HepG2 (cell line): Measurements from ENCODE around the gene PPP1R27. TPM values are rescaled to one million over a fixed set of nuclear protein-coding genes. Genes with fewer than 3 reads are reported as not detected.
A peak's percentile ranks its signal among the peaks of the same experiment; 100 is the strongest.

Source experiments
- ATAC-seq: fragments of 200-7000 bp; cut with Tn5 transposase; 3 replicates; pipeline ENCODE4 v1.9.1; 2020; ENCODE audit warnings: mild to moderate bottlenecking, moderate library complexity
- BruUV-seq: library from RNA; stranded (reverse); fragments of 400-500 nt; replicated peaks from 2 replicates; lab custom pipeline; 2021; lab: Mats Ljungman, UMichigan
- CTCF ChIA-PET: fragments of 300-600 bp; formaldehyde crosslinking; extraction: SDS; loops from one replicate; lab custom pipeline; 2021; ENCODE audit warnings: low total read pairs, inconsistent platforms, low intra/inter-chr PET ratio; lab: Yijun Ruan, JAX
- POLR2A ChIA-PET: fragments of 350-600 bp; sonication (Branson Sonifier 250); formaldehyde crosslinking; loops from one replicate; lab custom pipeline; 2020; ENCODE audit warnings: antibody characterized with exemption, inconsistent platforms; lab: Yijun Ruan, JAX
- DNase-seq: peaks from one replicate; pipeline ENCODE4 v3.0.0-alpha.2; 2015; ENCODE audit warnings: low spot score
- FAIRE-seq: peaks from 3 replicates; lab custom pipeline; 2011; peaks lifted over from hg19 to GRCh38; lab: Jason Lieb, UNC
- H2AFZ ChIP-seq: one replicate; pipeline ENCODE4 v1.6.1; 2011; ENCODE audit warnings: low read length, inconsistent platforms
- H3K27ac ChIP-seq: fragments of 300-600 bp; 3 replicates; pipeline ENCODE4 v1.8.0; 2011; ENCODE audit warnings: mixed run types, mild to moderate bottlenecking, mixed read lengths, low read length, inconsistent platforms; ENCODE audit not compliant: insufficient read depth; ENCODE audit errors: extremely low read length
- H3K27me3 ChIP-seq, 2 experiments: fragments of 200-600 bp in 1 of 2; 2 replicates in 1 of 2; 3 replicates in 1 of 2; pipeline versions ENCODE4 v1.6.0 to v1.8.0; 2011; ENCODE audit warnings: low read length in 2 of 2, mild to moderate bottlenecking in 2 of 2, moderate library complexity in 2 of 2, inconsistent platforms in 1 of 2; ENCODE audit not compliant: insufficient read depth in 2 of 2, control insufficient read depth in 1 of 2
- H3K36me3 ChIP-seq, 2 experiments: fragments of 200-600 bp in 1 of 2; replicated peaks in 1 of 2; 2 replicates in 1 of 2; 3 replicates in 1 of 2; pipeline versions ENCODE4 v1.5.1 to v1.8.0; 2011; ENCODE audit warnings: low read length in 2 of 2, inconsistent platforms in 1 of 2; ENCODE audit not compliant: insufficient read depth in 2 of 2, control insufficient read depth in 1 of 2
- H3K4me1 ChIP-seq: 2 replicates; pipeline ENCODE4 v1.5.1; 2012; ENCODE audit warnings: low read length, inconsistent platforms; ENCODE audit not compliant: insufficient read depth
- H3K4me2 ChIP-seq: 2 replicates; pipeline ENCODE4 v1.6.0; 2011; ENCODE audit warnings: low read depth, low read length, inconsistent platforms
- H3K4me3 ChIP-seq, 3 experiments: fragments of 200-600 bp in 1 of 3; sonication (generic), shearing (Covaris generic) in 1 of 3; replicated peaks in 1 of 3; 2 replicates each; pipeline ENCODE4 v1.5.1; 2011 to 2016; ENCODE audit warnings: low read length in 3 of 3, inconsistent platforms in 2 of 3, low read depth in 2 of 3, mild to moderate bottlenecking in 2 of 3, control low read depth in 1 of 3, mixed read lengths in 1 of 3; ENCODE audit not compliant: insufficient read depth in 1 of 3
- H3K79me2 ChIP-seq: one replicate; pipeline ENCODE4 v1.6.1; 2011; ENCODE audit warnings: low read length, inconsistent platforms; ENCODE audit not compliant: insufficient read depth
- H3K9ac ChIP-seq: 2 replicates; pipeline ENCODE4 v1.6.0; 2011; ENCODE audit warnings: mild to moderate bottlenecking, low read depth, low read length, inconsistent platforms; ENCODE audit not compliant: insufficient read depth
- H3K9me3 ChIP-seq: 2 replicates; pipeline ENCODE4 v1.5.1; 2012; ENCODE audit warnings: mild to moderate bottlenecking, low read length
- H4K20me1 ChIP-seq: 2 replicates; pipeline ENCODE4 v1.6.0; 2011; ENCODE audit warnings: inconsistent platforms, mild to moderate bottlenecking, low read length, moderate library complexity; ENCODE audit not compliant: insufficient read depth
- ADNP ChIP-seq: sonication (generic); formaldehyde crosslinking; IDR thresholded peaks from 2 replicates; pipeline ENCODE4 v1.4.0; 2020; ENCODE audit warnings: missing genetic modification reagents
- CENPT ChIP-seq: sonication (generic); formaldehyde crosslinking; IDR thresholded peaks from 2 replicates; pipeline ENCODE4 v1.8.0; 2022; ENCODE audit warnings: low read depth, mild to moderate bottlenecking, moderate library complexity, missing genetic modification reagents
- CREB3 ChIP-seq: sonication (generic); formaldehyde crosslinking; IDR thresholded peaks from 2 replicates; pipeline ENCODE4 v1.5.0; 2020; ENCODE audit warnings: missing genetic modification reagents
- HOXD1 ChIP-seq: sonication (generic); formaldehyde crosslinking; IDR thresholded peaks from 2 replicates; pipeline ENCODE4 v1.5.0; 2020; ENCODE audit warnings: missing genetic modification reagents
- KDM3A ChIP-seq: IDR thresholded peaks from 2 replicates; pipeline ENCODE4 v1.6.1; 2018; ENCODE audit warnings: low read depth, missing compliant biosample characterization
- MEIS1 ChIP-seq: sonication (generic); formaldehyde crosslinking; IDR thresholded peaks from 2 replicates; pipeline ENCODE4 v1.9.0; 2021; ENCODE audit warnings: mild to moderate bottlenecking, missing genetic modification reagents, moderate library complexity, borderline replicate concordance
- NR3C1 ChIP-seq: sonication (generic); formaldehyde crosslinking; IDR thresholded peaks from 2 replicates; pipeline ENCODE4 v1.4.0; 2020; ENCODE audit warnings: missing genetic modification reagents
- PTBP1 ChIP-seq: fragments of 200-400 bp; formaldehyde crosslinking; IDR thresholded peaks from 2 replicates; pipeline ENCODE4 v1.6.1; 2018; ENCODE audit warnings: low read length, low read depth; ENCODE audit not compliant: poor library complexity, severe bottlenecking
- SMYD3 ChIP-seq: sonication (generic); formaldehyde crosslinking; IDR thresholded peaks from 2 replicates; pipeline ENCODE4 v1.8.1; 2023; ENCODE audit warnings: mild to moderate bottlenecking, missing genetic modification reagents
- SNRNP70 ChIP-seq: fragments of 200-400 bp; formaldehyde crosslinking; IDR thresholded peaks from 2 replicates; pipeline ENCODE4 v1.6.1; 2017; ENCODE audit warnings: mild to moderate bottlenecking, low read depth, low read length, moderate library complexity
- TEAD2 ChIP-seq: sonication (generic); formaldehyde crosslinking; IDR thresholded peaks from 2 replicates; pipeline ENCODE4 v1.9.0; 2021; ENCODE audit warnings: missing genetic modification reagents
- TIGD3 ChIP-seq: sonication (generic); formaldehyde crosslinking; IDR thresholded peaks from 2 replicates; pipeline ENCODE4 v1.5.1; 2020; ENCODE audit warnings: mild to moderate bottlenecking, missing genetic modification reagents, borderline replicate concordance
- ZNF501 ChIP-seq: sonication (generic); formaldehyde crosslinking; IDR thresholded peaks from 2 replicates; pipeline ENCODE4 v1.5.1; 2020; ENCODE audit warnings: mild to moderate bottlenecking, moderate library complexity, missing genetic modification reagents
- WGBS: methylation state at CpG from one replicate; pipeline ENCODE4 v1.1.6; 2017; ENCODE audit warnings: low lambda C conversion rate; 5-methylcytosine and 5-hydroxymethylcytosine counted together
- in situ Hi-C: cut with HindIII; loops from 2 replicates; pipeline ENCODE4 v1.10.0; 2017; ENCODE audit warnings: low pct_unique_long_range_greater_than_20kb; ENCODE audit not compliant: extremely low pct_ligation_motif_present
- intact Hi-C: fragments of 100-400 bp; cut with micrococcal nuclease; formaldehyde crosslinking; loops from one replicate; pipeline ENCODE4 v1.10.0; 2022; ENCODE audit not compliant: unreplicated experiment
- polyA plus RNA-seq, 8 experiments: library from polyadenylated mRNA; depleted of rRNA in 3 of 8; stranded (reverse) in 7 of 8; unstranded in 1 of 8; fragments of >200 nt; fragmentation: Illumina TruSeq in 4 of 8; extraction: Trizol in 4 of 8; gene quantifications; 2 replicates each; pipeline versions ENCODE4 v1.2.1 to v1.2.3, GENCODE V29; 2011 to 2016; ENCODE audit warnings: low read depth in 4 of 8, missing spikeins in 1 of 8, mixed read lengths in 1 of 8; ENCODE audit not compliant: insufficient read depth in 1 of 8
- total RNA-seq, 5 experiments: library from RNA; depleted of rRNA; stranded (reverse); fragments of >200 nt; fragmentation: Illumina TruSeq; extraction: Trizol; gene quantifications; 2 replicates each; pipeline ENCODE4 v1.2.3, GENCODE V29; 2016; ENCODE audit warnings: low read depth in 1 of 5
- TF ChIP-seq, protein P1 (sequence below): sonication (generic); formaldehyde crosslinking; IDR thresholded peaks from 2 replicates; pipeline ENCODE4 v1.8.0; 2022; ENCODE audit warnings: mild to moderate bottlenecking, missing genetic modification reagents, moderate library complexity
- TF ChIP-seq, protein P2 (sequence below): sonication (generic); formaldehyde crosslinking; IDR thresholded peaks from 2 replicates; pipeline ENCODE4 v1.5.0; 2020; ENCODE audit warnings: missing genetic modification reagents, mild to moderate bottlenecking, borderline replicate concordance
- TF ChIP-seq, protein P3 (sequence below): sonication (generic); formaldehyde crosslinking; IDR thresholded peaks from 2 replicates; pipeline ENCODE4 v1.4.0; 2020; ENCODE audit warnings: missing genetic modification reagents

The PPP1R27 gene
- total and polyA plus RNA-seq, 2 of the 13 experiments (the other 11 are each of a cell fraction or from before 2014, with no cell fraction given), result 0.17 to 1.00 TPM

DNA sequence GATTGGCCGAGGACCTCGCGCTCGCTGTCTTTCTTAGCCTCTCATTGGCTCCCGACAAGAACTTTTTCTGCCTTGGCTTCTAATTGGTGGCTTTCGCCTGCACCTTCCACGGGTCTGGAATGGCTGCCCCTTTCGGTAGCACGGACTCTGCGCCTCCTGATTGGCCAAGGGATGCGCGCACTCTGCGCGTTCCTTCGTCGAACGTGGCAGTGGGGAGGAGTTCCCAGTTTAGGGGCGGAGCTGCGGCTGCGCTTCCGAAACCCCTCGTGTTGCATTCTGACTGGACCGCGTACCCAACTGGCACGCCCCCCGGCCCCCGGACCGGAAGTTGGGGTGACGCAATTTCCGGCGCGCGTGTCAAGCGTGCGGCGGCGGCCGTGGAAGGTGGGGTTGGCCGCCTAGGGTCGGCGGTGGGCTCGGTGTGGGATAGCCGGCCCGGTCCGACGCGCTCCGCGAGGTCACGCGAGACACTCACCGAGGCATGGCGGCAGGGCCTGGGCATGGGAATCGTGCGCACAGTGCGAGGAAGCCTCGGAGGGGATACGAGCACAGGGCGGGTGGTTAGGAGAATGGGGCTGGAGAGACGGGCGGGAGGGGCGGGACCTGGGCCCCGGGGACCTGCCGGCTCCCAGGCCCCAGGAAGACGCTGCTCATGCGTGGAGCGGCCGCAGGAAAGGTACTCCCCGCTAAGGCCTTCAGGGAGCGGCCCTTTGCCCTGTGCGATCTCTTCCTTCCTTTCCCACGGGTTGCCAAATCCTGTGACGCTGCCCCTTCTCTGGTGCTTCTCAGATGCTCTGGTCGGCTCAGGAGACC lies 26.1 kb upstream of the PPP1R27 start:
- Histone ChIP-seq H3K27ac (peak overlapping the region; percentile 94), H3K4me3 (peak overlapping the region; percentile 83 to 91 (median 86)), H4K20me1 (peaks cover 44% of the 10 kb centered on the region), H3K9ac (peak overlapping the region; percentile 97), H3K36me3 (peaks cover 18 to 47% of the 10 kb centered on the region in 2 experiments), H3K9me3 (no peaks in the 10 kb centered on the region), H3K79me2 (peaks cover 74% of the 10 kb centered on the region), H2AFZ (no peak overlapping the region), H3K4me2 (peak overlapping the region; percentile 78), H3K4me1 (peaks cover 77% of the 10 kb centered on the region), H3K27me3 (no peaks in the 10 kb centered on the region; a peak in 1 of 5 replicates)
- DNase-seq, result peak; percentile 100
- peak; percentile 89 for ATAC-seq
- TSS peak; percentile 71 for BruUV-seq
- intact Hi-C loops, result loop anchor here (5.0 kb wide), 1 partner anchor 39 kb away; no protein-coding TSS in a partner anchor
- in situ Hi-C loops, result no loop called here
- CTCF ChIA-PET, result interaction anchor here (1.2 kb wide), 1 partner anchor 128 kb away, joined by 3 read pairs; no protein-coding TSS in a partner anchor
- POLR2A ChIA-PET, result interaction anchor here (0.5 to 3.7 kb wide), 44 partner anchors 9 to 276 kb away, joined by 3 to 40 read pairs (median 5); partner anchors contain the start of genes ARHGDIA, ARL16, CENPX and DCXR
- peak; percentile 99 for FAIRE-seq
- 1% methylated on average over 59 of the region's 74 CpGs for WGBS
- TF ChIP-seq SMYD3 (CRISPR knock-in tag), result no peak
- TF ChIP-seq, protein P1, sequence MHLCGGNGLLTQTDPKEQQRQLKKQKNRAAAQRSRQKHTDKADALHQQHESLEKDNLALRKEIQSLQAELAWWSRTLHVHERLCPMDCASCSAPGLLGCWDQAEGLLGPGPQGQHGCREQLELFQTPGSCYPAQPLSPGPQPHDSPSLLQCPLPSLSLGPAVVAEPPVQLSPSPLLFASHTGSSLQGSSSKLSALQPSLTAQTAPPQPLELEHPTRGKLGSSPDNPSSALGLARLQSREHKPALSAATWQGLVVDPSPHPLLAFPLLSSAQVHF, result peak; percentile 93
- TF ChIP-seq SNRNP70, result no peak
- no peak for TF ChIP-seq ADNP (CRISPR knock-in tag)
- peak; percentile 77 for TF ChIP-seq TEAD2
- TF ChIP-seq, protein P2, sequence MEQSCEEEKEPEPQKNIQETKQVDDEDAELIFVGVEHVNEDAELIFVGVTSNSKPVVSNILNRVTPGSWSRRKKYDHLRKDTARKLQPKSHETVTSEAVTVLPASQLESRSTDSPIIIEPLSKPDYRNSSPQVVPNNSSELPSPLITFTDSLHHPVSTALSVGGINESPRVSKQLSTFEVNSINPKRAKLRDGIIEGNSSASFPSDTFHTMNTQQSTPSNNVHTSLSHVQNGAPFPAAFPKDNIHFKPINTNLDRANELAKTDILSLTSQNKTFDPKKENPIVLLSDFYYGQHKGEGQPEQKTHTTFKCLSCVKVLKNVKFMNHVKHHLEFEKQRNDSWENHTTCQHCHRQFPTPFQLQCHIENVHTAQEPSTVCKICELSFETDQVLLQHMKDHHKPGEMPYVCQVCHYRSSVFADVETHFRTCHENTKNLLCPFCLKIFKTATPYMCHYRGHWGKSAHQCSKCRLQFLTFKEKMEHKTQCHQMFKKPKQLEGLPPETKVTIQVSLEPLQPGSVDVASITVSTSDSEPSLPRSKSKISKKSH (CRISPR knock-in tag), result peak; percentile 90
- TF ChIP-seq CREB3, result no peak
- peak; percentile 81; the same call in 1 of the 2 replicates for TF ChIP-seq CENPT (CRISPR knock-in tag)
- TF ChIP-seq ZNF501 (CRISPR knock-in tag), result peak; percentile 77
- TF ChIP-seq PTBP1, result no peak
- TF ChIP-seq, protein P3, sequence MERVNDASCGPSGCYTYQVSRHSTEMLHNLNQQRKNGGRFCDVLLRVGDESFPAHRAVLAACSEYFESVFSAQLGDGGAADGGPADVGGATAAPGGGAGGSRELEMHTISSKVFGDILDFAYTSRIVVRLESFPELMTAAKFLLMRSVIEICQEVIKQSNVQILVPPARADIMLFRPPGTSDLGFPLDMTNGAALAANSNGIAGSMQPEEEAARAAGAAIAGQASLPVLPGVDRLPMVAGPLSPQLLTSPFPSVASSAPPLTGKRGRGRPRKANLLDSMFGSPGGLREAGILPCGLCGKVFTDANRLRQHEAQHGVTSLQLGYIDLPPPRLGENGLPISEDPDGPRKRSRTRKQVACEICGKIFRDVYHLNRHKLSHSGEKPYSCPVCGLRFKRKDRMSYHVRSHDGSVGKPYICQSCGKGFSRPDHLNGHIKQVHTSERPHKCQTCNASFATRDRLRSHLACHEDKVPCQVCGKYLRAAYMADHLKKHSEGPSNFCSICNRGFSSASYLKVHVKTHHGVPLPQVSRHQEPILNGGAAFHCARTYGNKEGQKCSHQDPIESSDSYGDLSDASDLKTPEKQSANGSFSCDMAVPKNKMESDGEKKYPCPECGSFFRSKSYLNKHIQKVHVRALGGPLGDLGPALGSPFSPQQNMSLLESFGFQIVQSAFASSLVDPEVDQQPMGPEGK, result peak; percentile 82
- TF ChIP-seq HOXD1 (CRISPR knock-in tag), result peak; percentile 94
- TF ChIP-seq NR3C1, result 0 out of 2 replicates have a peak, but pooled peaks have one; percentile 65
- TF ChIP-seq MEIS1, result peak; percentile 71; the same call in 1 of the 2 replicates
- TF ChIP-seq KDM3A, result peak; percentile 98
- TF ChIP-seq TIGD3, result peak; percentile 91; the same call in 1 of the 2 replicates
